Gastroesophageal sphincter (tissue), 4 donors: Measurements from ENCODE around the gene CTNNBL1. TPM values are rescaled to one million over a fixed set of nuclear protein-coding genes. Genes with fewer than 3 reads are reported as not detected.

Experiments
- ATAC-seq: fragments of 150-250 bp; one replicate; pipeline ENCODE4 v1.9.1; 2016; ENCODE audit warnings: mild to moderate bottlenecking, moderate library complexity
- H3K27ac ChIP-seq, 4 donors: fragments of 200-600 bp; sonication (generic) in 3 of 4; 1 replicate in 3 of 4; 2 replicates in 1 of 4; pipeline ENCODE4 v1.5.1; 2016 to 2019
- H3K27me3 ChIP-seq: fragments of 200-600 bp; sonication (generic); one replicate; pipeline ENCODE4 v1.5.1; 2019
- H3K36me3 ChIP-seq, 2 donors: fragments of 200-600 bp; sonication (generic); one replicate each; pipeline ENCODE4 v1.5.1; 2019; ENCODE audit warnings: control low read depth in 1 of 2
- H3K4me1 ChIP-seq, 3 donors: fragments of 200-600 bp; sonication (generic); 1 replicate in 2 of 3; 2 replicates in 1 of 3; pipeline ENCODE4 v1.5.1; 2016 to 2019; ENCODE audit warnings: control low read depth in 2 of 3
- H3K4me3 ChIP-seq, 2 donors: fragments of 200-600 bp; sonication (generic); one replicate each; pipeline ENCODE4 v1.5.1; 2019; ENCODE audit warnings: mild to moderate bottlenecking in 1 of 2, moderate library complexity in 1 of 2
- H3K9me3 ChIP-seq, 3 donors: fragments of 200-600 bp; sonication (generic); one replicate each; pipeline ENCODE4 v1.5.1; 2017 to 2019; ENCODE audit warnings: control low read depth in 2 of 3
- CTCF ChIP-seq, 4 experiments: fragments of 200-600 bp in 2 of 4; fragments of 450-650 bp in 2 of 4; sonication (generic) in 1 of 4; IDR thresholded peaks; one replicate each; pipeline ENCODE4 v1.5.1; 2017 to 2019; ENCODE audit warnings: antibody characterized with exemption in 4 of 4, mild to moderate bottlenecking in 2 of 4, moderate library complexity in 2 of 4
- EP300 ChIP-seq: sonication (generic); formaldehyde crosslinking; IDR thresholded peaks from one replicate; pipeline ENCODE4 v1.6.1; 2017; ENCODE audit warnings: antibody characterized with exemption, mild to moderate bottlenecking
- POLR2A ChIP-seq, 2 donors: fragments of 450-650 bp; IDR thresholded peaks; one replicate each; pipeline ENCODE4 v1.6.1; 2017; ENCODE audit warnings: antibody characterized with exemption in 2 of 2, mild to moderate bottlenecking in 2 of 2, moderate library complexity in 1 of 2
- POLR2AphosphoS5 ChIP-seq: sonication (generic); formaldehyde crosslinking; IDR thresholded peaks from one replicate; pipeline ENCODE4 v1.6.1; 2017; ENCODE audit warnings: antibody characterized with exemption
- WGBS, 2 donors: methylation state at CpG; one replicate each; pipeline ENCODE4 v1.1.5; 2018; ENCODE audit warnings: low coverage in 1 of 2; 5-methylcytosine and 5-hydroxymethylcytosine counted together
- total RNA-seq, 4 donors: library from RNA; depleted of rRNA; stranded (reverse); fragments of >200 nt; gene quantifications; one replicate each; pipeline ENCODE4 v1.1.0, GENCODE V29; 2016

CTNNBL1 gene
- total RNA-seq, 4 donors from 2014 or later = 43.8 to 58.4 (median 47.1) TPM

GRCh38 chr20:37686762-37687477 lies 6.9 kb upstream of the CTNNBL1 start:
- ATAC-seq = no peak
- Histone ChIP-seq H3K36me3 (no peaks in the 10 kb centered on the region), H3K4me3 (no peak overlapping the region), H3K4me1 (no peaks in the 10 kb centered on the region), H3K27ac (no peak overlapping the region), H3K9me3 (no peaks in the 10 kb centered on the region), H3K27me3 (peaks cover 25% of the 10 kb centered on the region)
- 82 to 100% methylated on average over 2 of the region's 2 CpGs for WGBS, 2 donors
- TF ChIP-seq CTCF (IDR thresholded peaks at IDR 0.05) (no peak), POLR2AphosphoS5 (no peak), EP300 (no peak), POLR2A (IDR thresholded peaks at IDR 0.05) (no peak)

- ATAC-seq = no peak
- H3K27ac ChIP-seq = no peak overlapping the region
- H3K9me3 ChIP-seq = no peaks in the 10 kb centered on the region
- no peak for TF ChIP-seq CTCF (IDR thresholded peaks at IDR 0.05)
- no peak for TF ChIP-seq POLR2AphosphoS5
- no peaks in the 10 kb centered on the region for H3K36me3 ChIP-seq
- WGBS, 2 donors = 63 to 70% methylated on average over 1 to 2 of the region's 3 CpGs
- H3K4me3 ChIP-seq = no peak overlapping the region
- no peaks in the 10 kb centered on the region for H3K4me1 ChIP-seq
- H3K27me3 ChIP-seq = peaks cover 22% of the 10 kb centered on the region
Measured at GRCh38 chr20:37687478-37687805, 6.4 kb upstream of the CTNNBL1 start.

DNA sequence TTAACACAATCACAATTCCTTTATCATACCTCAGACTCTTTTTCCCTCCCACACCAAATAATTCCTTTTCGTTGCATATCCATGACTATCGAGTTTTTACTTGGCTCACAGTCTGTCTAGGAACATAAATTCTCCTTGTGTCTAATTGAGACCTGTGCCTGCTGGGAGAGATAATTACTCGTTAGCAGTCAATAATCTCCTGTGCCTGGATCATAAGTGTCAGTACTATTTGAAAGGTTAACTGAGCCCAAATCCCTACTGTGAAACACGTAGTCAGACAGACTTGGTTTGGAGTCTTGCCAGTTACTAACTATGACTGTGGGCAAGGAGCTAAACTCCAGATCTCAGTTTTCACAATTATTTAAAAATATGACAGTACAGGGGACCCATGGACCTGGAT lies 5.7 kb upstream of the CTNNBL1 start:
- Histone ChIP-seq H3K27me3 (peaks cover 16% of the 10 kb centered on the region), H3K4me3 (no peak overlapping the region), H3K9me3 (no peaks in the 10 kb centered on the region), H3K27ac (no peak overlapping the region), H3K36me3 (no peaks in the 10 kb centered on the region), H3K4me1 (no peaks in the 10 kb centered on the region)
- ATAC-seq = no peak
- WGBS, 2 donors = 42 to 58% methylated on average over 2 to 4 of the region's 4 CpGs
- TF ChIP-seq CTCF (IDR thresholded peaks at IDR 0.05) (no peak), POLR2AphosphoS5 (no peak), EP300 (no peak), POLR2A (IDR thresholded peaks at IDR 0.05) (no peak)

GRCh38 chr20:37690626-37691369 lies 3.0 kb upstream of the CTNNBL1 start:
- TF ChIP-seq CTCF (IDR thresholded peaks at IDR 0.05) (no peak), POLR2AphosphoS5 (no peak), POLR2A (IDR thresholded peaks at IDR 0.05) (no peak), EP300 (no peak)
- H3K27me3 ChIP-seq = peaks cover 10% of the 10 kb centered on the region
- ATAC-seq = no peak
- H3K4me3 ChIP-seq = no peak overlapping the region
- peaks cover 0 to 17% (median 16%) of the 10 kb centered on the region in 3 donors for H3K4me1 ChIP-seq
- H3K36me3 ChIP-seq = no peaks in the 10 kb centered on the region
- H3K9me3 ChIP-seq = no peaks in the 10 kb centered on the region
- no peak overlapping the region for H3K27ac ChIP-seq
- 73 to 81% methylated on average over 4 to 5 of the region's 5 CpGs for WGBS, 2 donors
